Endothelial cell of umbilical vein (primary cell): Measurements from ENCODE around the gene C12orf43. TPM values are rescaled to one million over a fixed set of nuclear protein-coding genes. Genes with fewer than 3 reads are reported as not detected.

Experiments
- BruUV-seq: library from RNA; stranded (reverse); fragments of 400-500 nt; replicated peaks from 2 replicates; lab custom pipeline; 2021; lab: Mats Ljungman, UMichigan
- CTCF ChIA-PET: fragments of 300-600, 350-600 bp; sonication (Branson Sonifier 250); formaldehyde crosslinking; loops from one replicate; lab custom pipeline; 2021; ENCODE audit warnings: antibody characterized with exemption, inconsistent platforms; lab: Charles Lee
- POLR2A ChIA-PET: fragments of 300-600, 350-600 bp; sonication (Branson Sonifier 250); formaldehyde crosslinking; loops from one replicate; lab custom pipeline; 2021; ENCODE audit warnings: antibody characterized with exemption, inconsistent platforms; lab: Charles Lee
- DNase-seq: peaks from one replicate; pipeline ENCODE4 v3.0.0-alpha.2; 2011; ENCODE audit warnings: low read depth, low spot score
- FAIRE-seq: peaks from 2 replicates; lab custom pipeline; 2011; peaks lifted over from hg19 to GRCh38; lab: Jason Lieb, UNC
- H2AFZ ChIP-seq: 2 replicates; pipeline ENCODE4 v1.6.0; 2012; ENCODE audit warnings: low read depth, low read length, control low read depth, inconsistent platforms
- H3K27ac ChIP-seq: 2 replicates; pipeline ENCODE4 v1.5.1; 2011; ENCODE audit warnings: low read depth, mild to moderate bottlenecking, control low read depth, low read length, moderate library complexity; ENCODE audit not compliant: insufficient read depth
- H3K27me3 ChIP-seq, 2 experiments: 2 replicates each; pipeline versions ENCODE4 v1.6.0 to v1.6.1; 2011; ENCODE audit warnings: low read length in 2 of 2, mixed read lengths in 1 of 2; ENCODE audit not compliant: control insufficient read depth in 2 of 2, insufficient read depth in 2 of 2
- H3K36me3 ChIP-seq, 2 experiments: 2 replicates in 1 of 2; 3 replicates in 1 of 2; pipeline ENCODE4 v1.5.1; 2011; ENCODE audit warnings: low read length in 2 of 2, mild to moderate bottlenecking in 1 of 2, moderate library complexity in 1 of 2; ENCODE audit not compliant: control insufficient read depth in 2 of 2, insufficient read depth in 2 of 2; ENCODE audit errors: extremely low read depth in 1 of 2
- H3K4me1 ChIP-seq: 3 replicates; pipeline ENCODE4 v1.5.1; 2011; ENCODE audit warnings: mild to moderate bottlenecking, low read length; ENCODE audit not compliant: control insufficient read depth, insufficient read depth; ENCODE audit errors: extremely low read depth
- H3K4me2 ChIP-seq: 2 replicates; pipeline ENCODE4 v1.6.1; 2011; ENCODE audit warnings: low read length, control low read depth, mixed read lengths; ENCODE audit not compliant: insufficient read depth
- H3K4me3 ChIP-seq, 3 experiments: fragments of 200-600 bp in 1 of 3; sonication (generic), shearing (Covaris generic) in 1 of 3; replicated peaks in 1 of 3; 2 replicates each; pipeline ENCODE4 v1.5.1; 2011 to 2016; ENCODE audit warnings: control low read depth in 3 of 3, low read length in 3 of 3, mild to moderate bottlenecking in 2 of 3, inconsistent platforms in 1 of 3, low read depth in 1 of 3, moderate library complexity in 1 of 3; ENCODE audit not compliant: insufficient read depth in 1 of 3
- H3K79me2 ChIP-seq: 2 replicates; pipeline ENCODE4 v1.6.0; 2012; ENCODE audit warnings: low read length, inconsistent platforms; ENCODE audit not compliant: control insufficient read depth, insufficient read depth
- H3K9ac ChIP-seq: replicated peaks from 2 replicates; pipeline ENCODE3; 2011; ENCODE audit warnings: low read length, control low read depth; ENCODE audit not compliant: insufficient read depth; ENCODE audit errors: extremely low read depth
- H3K9me1 ChIP-seq: replicated peaks from 3 replicates; pipeline ENCODE4 v1.6.0; 2011; ENCODE audit warnings: mild to moderate bottlenecking, low read length; ENCODE audit not compliant: control insufficient read depth, insufficient read depth; ENCODE audit errors: extremely low read depth
- H3K9me3 ChIP-seq: replicated peaks from 2 replicates; pipeline ENCODE4 v1.5.1; 2012; ENCODE audit warnings: low read length, inconsistent platforms; ENCODE audit not compliant: control insufficient read depth, insufficient read depth
- H4K20me1 ChIP-seq: replicated peaks from 2 replicates; pipeline ENCODE3; 2011; ENCODE audit warnings: mild to moderate bottlenecking, low read length; ENCODE audit not compliant: control insufficient read depth, insufficient read depth; ENCODE audit errors: extremely low read depth
- EZH2 ChIP-seq: IDR thresholded peaks from 2 replicates; pipeline ENCODE4 v1.6.1; 2012; ENCODE audit warnings: borderline replicate concordance, low read depth, mild to moderate bottlenecking, moderate library complexity, low read length, inconsistent platforms; ENCODE audit not compliant: severe bottlenecking
- FOS ChIP-seq: IDR thresholded peaks from 2 replicates; pipeline ENCODE4 v1.6.1; 2011; ENCODE audit warnings: mild to moderate bottlenecking, low read length, moderate library complexity, borderline replicate concordance; ENCODE audit not compliant: insufficient read depth
- GATA2 ChIP-seq: IDR thresholded peaks from 2 replicates; pipeline ENCODE4 v1.7.0; 2011; ENCODE audit warnings: low read depth, mild to moderate bottlenecking, moderate library complexity, mixed read lengths, low read length; ENCODE audit not compliant: insufficient read length, insufficient read depth
- MYC ChIP-seq: IDR thresholded peaks from one replicate; pipeline ENCODE4 v1.6.1; 2011; ENCODE audit warnings: mild to moderate bottlenecking, low read depth, low read length
- POLR2A ChIP-seq: IDR thresholded peaks from 2 replicates; pipeline ENCODE4 v1.6.1; 2012; ENCODE audit warnings: low read depth, mild to moderate bottlenecking, control low read depth, low read length
- dilution Hi-C: fragments of 300-500 bp; cut with MboI; formaldehyde crosslinking; loops from one replicate; pipeline ENCODE4 v1.15.0; 2019; ENCODE audit warnings: low sequenced_read_pairs; ENCODE audit not compliant: extremely low pct_ligation_motif_present
- intact Hi-C: fragments of 100-400 bp; cut with micrococcal nuclease; formaldehyde crosslinking; loops from one replicate; pipeline ENCODE4 v1.10.0; 2022
- polyA plus RNA-seq, 4 experiments: library from polyadenylated mRNA; depleted of rRNA in 3 of 4; stranded (reverse) in 3 of 4; unstranded in 1 of 4; fragments of >200 nt; gene quantifications; 2 replicates each; pipeline versions ENCODE4 v1.2.1 to v1.2.3, GENCODE V29; 2011 to 2012; ENCODE audit warnings: missing spikeins in 1 of 4
- total RNA-seq: library from RNA; stranded (reverse); gene quantifications from 2 replicates; pipeline ENCODE4 v1.2.3, GENCODE V29; 2021
- TF ChIP-seq, protein P1 (sequence below): IDR thresholded peaks from 2 replicates; pipeline ENCODE4 v1.6.1; 2011; ENCODE audit not compliant: insufficient read depth, insufficient read length
- TF ChIP-seq, protein P2 (sequence below), 2 donors: IDR thresholded peaks; 1 replicate in 1 of 2; 2 replicates in 1 of 2; pipeline ENCODE4 v1.5.1; 2011; ENCODE audit warnings: low read length in 2 of 2, mild to moderate bottlenecking in 2 of 2, moderate library complexity in 2 of 2, control low read depth in 1 of 2, inconsistent platforms in 1 of 2, low read depth in 1 of 2; ENCODE audit not compliant: insufficient read depth in 1 of 2; ENCODE audit errors: extremely low read depth in 1 of 2

C12orf43 gene
- total and polyA plus RNA-seq, 2 donors (not counting 3 experiments of a cell fraction or from before 2014, with no cell fraction given): 12.3 to 24.7 TPM

DNA sequence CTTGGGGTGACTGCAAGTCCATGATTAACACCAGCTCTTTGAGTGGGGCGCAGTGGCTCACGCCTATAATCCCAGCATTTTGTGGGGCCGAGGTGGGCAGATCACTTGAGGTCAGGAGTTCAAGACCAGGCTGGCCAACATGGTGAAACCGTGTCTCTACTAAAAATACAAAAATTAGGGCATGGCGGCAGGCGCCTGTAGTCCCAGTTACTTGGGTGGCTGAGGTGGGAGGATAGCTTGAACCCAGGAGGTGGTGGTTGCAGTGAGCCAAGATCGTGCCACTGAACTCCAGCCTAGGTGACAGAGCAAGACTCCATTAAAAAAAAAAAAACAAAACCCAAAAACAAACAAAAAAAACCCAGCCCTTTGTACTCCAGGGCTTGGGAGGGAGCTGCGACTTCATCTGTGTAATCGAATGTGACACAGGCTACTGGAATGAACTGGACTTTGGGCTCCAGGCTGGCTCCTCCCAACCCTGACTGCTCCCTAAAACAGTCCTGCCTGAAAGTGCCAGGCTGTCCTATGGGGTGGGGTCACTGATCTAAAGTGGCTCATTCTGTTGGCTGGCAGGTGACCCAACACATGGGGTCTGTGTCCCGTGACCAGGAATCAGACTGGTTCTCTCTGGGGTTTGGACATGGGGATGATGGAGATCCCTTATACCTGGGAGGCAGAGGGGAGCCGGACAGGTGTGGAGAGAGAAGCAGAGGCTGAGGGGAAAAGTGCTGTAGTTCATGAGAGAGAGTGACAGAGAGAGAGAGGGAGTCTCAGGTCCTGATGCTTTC lies 9.3 kb upstream of the C12orf43 start:
- Histone ChIP-seq H3K27ac (no peak overlapping the region), H3K4me1 (no peaks in the 10 kb centered on the region), H3K9ac (no peak overlapping the region), H3K36me3 (no peaks in the 10 kb centered on the region), H2AFZ (no peak overlapping the region), H3K9me3 (no peaks in the 10 kb centered on the region), H3K4me3 (no peak overlapping the region), H3K27me3 (peaks cover under 1 to 9% of the 10 kb centered on the region in 2 experiments), H4K20me1 (no peaks in the 10 kb centered on the region), H3K9me1 (no peaks in the 10 kb centered on the region), H3K79me2 (no peaks in the 10 kb centered on the region), H3K4me2 (no peak overlapping the region)
- dilution Hi-C loops (no loop called here), intact Hi-C loops (no loop called here)
- FAIRE-seq: no peak
- CTCF ChIA-PET: no interaction called here
- no TSS peak for BruUV-seq
- POLR2A ChIA-PET: no interaction called here
- DNase-seq: no peak
- TF ChIP-seq GATA2 (no peak), EZH2 (no peak), FOS (no peak), POLR2A (no peak), MYC (no peak)
- TF ChIP-seq, protein P1, sequence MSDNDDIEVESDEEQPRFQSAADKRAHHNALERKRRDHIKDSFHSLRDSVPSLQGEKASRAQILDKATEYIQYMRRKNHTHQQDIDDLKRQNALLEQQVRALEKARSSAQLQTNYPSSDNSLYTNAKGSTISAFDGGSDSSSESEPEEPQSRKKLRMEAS: no peak
- TF ChIP-seq, protein P2, sequence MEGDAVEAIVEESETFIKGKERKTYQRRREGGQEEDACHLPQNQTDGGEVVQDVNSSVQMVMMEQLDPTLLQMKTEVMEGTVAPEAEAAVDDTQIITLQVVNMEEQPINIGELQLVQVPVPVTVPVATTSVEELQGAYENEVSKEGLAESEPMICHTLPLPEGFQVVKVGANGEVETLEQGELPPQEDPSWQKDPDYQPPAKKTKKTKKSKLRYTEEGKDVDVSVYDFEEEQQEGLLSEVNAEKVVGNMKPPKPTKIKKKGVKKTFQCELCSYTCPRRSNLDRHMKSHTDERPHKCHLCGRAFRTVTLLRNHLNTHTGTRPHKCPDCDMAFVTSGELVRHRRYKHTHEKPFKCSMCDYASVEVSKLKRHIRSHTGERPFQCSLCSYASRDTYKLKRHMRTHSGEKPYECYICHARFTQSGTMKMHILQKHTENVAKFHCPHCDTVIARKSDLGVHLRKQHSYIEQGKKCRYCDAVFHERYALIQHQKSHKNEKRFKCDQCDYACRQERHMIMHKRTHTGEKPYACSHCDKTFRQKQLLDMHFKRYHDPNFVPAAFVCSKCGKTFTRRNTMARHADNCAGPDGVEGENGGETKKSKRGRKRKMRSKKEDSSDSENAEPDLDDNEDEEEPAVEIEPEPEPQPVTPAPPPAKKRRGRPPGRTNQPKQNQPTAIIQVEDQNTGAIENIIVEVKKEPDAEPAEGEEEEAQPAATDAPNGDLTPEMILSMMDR (IDR thresholded peaks at IDR 0.05; ENCODE audit: extremely low read depth in 1 of 2, insufficient read depth in 1 of 2, low read depth in 1 of 2, low read length in 2 of 2): no peak
